ENCODE results near the gene TSSK3. TPM values are rescaled to one million over a fixed set of nuclear protein-coding genes. Genes with fewer than 3 reads are reported as not detected.

Gene TSSK3
- 0.20 TPM in 1 of 2 replicates, not detected in the other for total RNA-seq

- DNase-seq (ENCODE audit: low read depth, low spot score) = no peak
Observed at GRCh38 chr1:32362474-32363313, at the start of gene TSSK3, which contains the start of gene FAM229A. TSS of gene TSSK3 (plus strand) at chr1:32362539. CDS start at chr1:32362702, 163 bp downstream. TSS of gene FAM229A (minus strand) at chr1:32362485. CDS start at chr1:32362091, 394 bp downstream.

GRCh38 chr1:32316903-32317277, 45.4 kb upstream of the TSSK3 start:
- DNase-seq (ENCODE audit: low read depth, low spot score) = no peak

GRCh38 chr1:32318127-32318869, 44.0 kb upstream of the TSSK3 start:
- no peak for DNase-seq (ENCODE audit: low read depth, low spot score)

GRCh38 chr1:32321712-32322291, 40.5 kb upstream of the TSSK3 start:
- no peak for DNase-seq (ENCODE audit: low read depth, low spot score)

- DNase-seq (ENCODE audit: low read depth, low spot score) = no peak
Observed at GRCh38 chr1:32327204-32327603, 35.1 kb upstream of the TSSK3 start.

- no peak for DNase-seq (ENCODE audit: low read depth, low spot score)
Observed at GRCh38 chr1:32329931-32330466, 32.3 kb upstream of the TSSK3 start.

GRCh38 chr1:32330558-32331151, 31.7 kb upstream of the TSSK3 start:
- no peak for DNase-seq (ENCODE audit: low read depth, low spot score)

GRCh38 chr1:32331549-32331948, 30.8 kb upstream of the TSSK3 start:
- no peak for DNase-seq (ENCODE audit: low read depth, low spot score)

- DNase-seq (ENCODE audit: low read depth, low spot score) = no peak
Observed at GRCh38 chr1:32332290-32333079, 29.9 kb upstream of the TSSK3 start.

- no peak for DNase-seq (ENCODE audit: low read depth, low spot score)
Observed at GRCh38 chr1:32333251-32333963, 28.9 kb upstream of the TSSK3 start.

- DNase-seq (ENCODE audit: low read depth, low spot score) = no peak
Observed at GRCh38 chr1:32334274-32334861, 28.0 kb upstream of the TSSK3 start.

- no peak for DNase-seq (ENCODE audit: low read depth, low spot score)
Observed at GRCh38 chr1:32334864-32335534, 27.3 kb upstream of the TSSK3 start.

- DNase-seq (ENCODE audit: low read depth, low spot score) = no peak
Observed at GRCh38 chr1:32335535-32335789, 26.9 kb upstream of the TSSK3 start.

GRCh38 chr1:32335790-32336590, 26.3 kb upstream of the TSSK3 start, which contains the start of gene MARCKSL1:
TSS of gene MARCKSL1 (minus strand) at chr1:32336233. CDS start at chr1:32336033, 200 bp downstream.
- DNase-seq (ENCODE audit: low read depth, low spot score) = no peak

GRCh38 chr1:32336591-32336932, 25.8 kb upstream of the TSSK3 start:
- no peak for DNase-seq (ENCODE audit: low read depth, low spot score)

- DNase-seq (ENCODE audit: low read depth, low spot score) = no peak
Observed at GRCh38 chr1:32336963-32337675, 25.2 kb upstream of the TSSK3 start.

- no peak for DNase-seq (ENCODE audit: low read depth, low spot score)
Observed at GRCh38 chr1:32337855-32338636, 24.3 kb upstream of the TSSK3 start.

Data from pulmonary artery endothelial cell (primary cell).